ENCODE results near the gene B3GAT1.

GRCh38 chr11:134442246-134442645 lies 30.2 kb upstream of the B3GAT1 start:
- TF ChIP-seq, protein P1, sequence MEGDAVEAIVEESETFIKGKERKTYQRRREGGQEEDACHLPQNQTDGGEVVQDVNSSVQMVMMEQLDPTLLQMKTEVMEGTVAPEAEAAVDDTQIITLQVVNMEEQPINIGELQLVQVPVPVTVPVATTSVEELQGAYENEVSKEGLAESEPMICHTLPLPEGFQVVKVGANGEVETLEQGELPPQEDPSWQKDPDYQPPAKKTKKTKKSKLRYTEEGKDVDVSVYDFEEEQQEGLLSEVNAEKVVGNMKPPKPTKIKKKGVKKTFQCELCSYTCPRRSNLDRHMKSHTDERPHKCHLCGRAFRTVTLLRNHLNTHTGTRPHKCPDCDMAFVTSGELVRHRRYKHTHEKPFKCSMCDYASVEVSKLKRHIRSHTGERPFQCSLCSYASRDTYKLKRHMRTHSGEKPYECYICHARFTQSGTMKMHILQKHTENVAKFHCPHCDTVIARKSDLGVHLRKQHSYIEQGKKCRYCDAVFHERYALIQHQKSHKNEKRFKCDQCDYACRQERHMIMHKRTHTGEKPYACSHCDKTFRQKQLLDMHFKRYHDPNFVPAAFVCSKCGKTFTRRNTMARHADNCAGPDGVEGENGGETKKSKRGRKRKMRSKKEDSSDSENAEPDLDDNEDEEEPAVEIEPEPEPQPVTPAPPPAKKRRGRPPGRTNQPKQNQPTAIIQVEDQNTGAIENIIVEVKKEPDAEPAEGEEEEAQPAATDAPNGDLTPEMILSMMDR (conservative IDR thresholded peaks at IDR 0.05; ENCODE audit: low read depth in 2 of 2) = no peak
- TF ChIP-seq EZH2 (IDR thresholded peaks at IDR 0.05; ENCODE audit: low read depth, unreplicated experiment) (no peak), POLR2AphosphoS5 (IDR thresholded peaks at IDR 0.05; ENCODE audit: low read depth) (no peak), JUNB (IDR thresholded peaks at IDR 0.05; ENCODE audit: unreplicated experiment) (no peak)
- TF ChIP-seq, protein P2, sequence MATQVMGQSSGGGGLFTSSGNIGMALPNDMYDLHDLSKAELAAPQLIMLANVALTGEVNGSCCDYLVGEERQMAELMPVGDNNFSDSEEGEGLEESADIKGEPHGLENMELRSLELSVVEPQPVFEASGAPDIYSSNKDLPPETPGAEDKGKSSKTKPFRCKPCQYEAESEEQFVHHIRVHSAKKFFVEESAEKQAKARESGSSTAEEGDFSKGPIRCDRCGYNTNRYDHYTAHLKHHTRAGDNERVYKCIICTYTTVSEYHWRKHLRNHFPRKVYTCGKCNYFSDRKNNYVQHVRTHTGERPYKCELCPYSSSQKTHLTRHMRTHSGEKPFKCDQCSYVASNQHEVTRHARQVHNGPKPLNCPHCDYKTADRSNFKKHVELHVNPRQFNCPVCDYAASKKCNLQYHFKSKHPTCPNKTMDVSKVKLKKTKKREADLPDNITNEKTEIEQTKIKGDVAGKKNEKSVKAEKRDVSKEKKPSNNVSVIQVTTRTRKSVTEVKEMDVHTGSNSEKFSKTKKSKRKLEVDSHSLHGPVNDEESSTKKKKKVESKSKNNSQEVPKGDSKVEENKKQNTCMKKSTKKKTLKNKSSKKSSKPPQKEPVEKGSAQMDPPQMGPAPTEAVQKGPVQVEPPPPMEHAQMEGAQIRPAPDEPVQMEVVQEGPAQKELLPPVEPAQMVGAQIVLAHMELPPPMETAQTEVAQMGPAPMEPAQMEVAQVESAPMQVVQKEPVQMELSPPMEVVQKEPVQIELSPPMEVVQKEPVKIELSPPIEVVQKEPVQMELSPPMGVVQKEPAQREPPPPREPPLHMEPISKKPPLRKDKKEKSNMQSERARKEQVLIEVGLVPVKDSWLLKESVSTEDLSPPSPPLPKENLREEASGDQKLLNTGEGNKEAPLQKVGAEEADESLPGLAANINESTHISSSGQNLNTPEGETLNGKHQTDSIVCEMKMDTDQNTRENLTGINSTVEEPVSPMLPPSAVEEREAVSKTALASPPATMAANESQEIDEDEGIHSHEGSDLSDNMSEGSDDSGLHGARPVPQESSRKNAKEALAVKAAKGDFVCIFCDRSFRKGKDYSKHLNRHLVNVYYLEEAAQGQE (IDR thresholded peaks at IDR 0.05; ENCODE audit: unreplicated experiment) = no peak
